K562 (cell line): Measurements from ENCODE around the gene CDC37. TPM values are rescaled to one million over a fixed set of nuclear protein-coding genes. Genes with fewer than 3 reads are reported as not detected.

ENCODE experiments used
- ATAC-seq: fragments of 200-7000 bp; cut with Tn5 transposase; 3 replicates; pipeline ENCODE4 v1.9.1; 2020; ENCODE audit warnings: moderate library complexity
- BruUV-seq: library from RNA; stranded (reverse); fragments of 400-500 nt; replicated peaks from 2 replicates; lab custom pipeline; 2021; lab: Mats Ljungman, UMichigan
- CTCF ChIA-PET: fragments of 300-600 bp; formaldehyde crosslinking; extraction: SDS; loops from one replicate; lab custom pipeline; 2021; ENCODE audit warnings: low intra/inter-chr PET ratio; lab: Yijun Ruan, JAX
- POLR2A ChIA-PET: fragments of 300-600, 350-650 bp; sonication (Branson Sonifier 250); formaldehyde crosslinking; extraction: SDS; loops from one replicate; lab custom pipeline; 2021; ENCODE audit warnings: antibody characterized with exemption, inconsistent platforms; lab: Yijun Ruan, JAX
- DNase-seq, 4 experiments: peaks; one replicate each; pipeline versions ENCODE4 v3.0.0 to v3.0.0-alpha.2; 2011 to 2018; ENCODE audit warnings: low spot score in 3 of 4, mixed read lengths in 3 of 4; ENCODE audit errors: extremely low read depth in 1 of 4
- FAIRE-seq: peaks from 2 replicates; lab custom pipeline; 2011; peaks lifted over from hg19 to GRCh38; lab: Jason Lieb, UNC
- H2AFZ ChIP-seq: 2 replicates; pipeline ENCODE4 v1.6.0; 2011; ENCODE audit warnings: low read depth, low read length, control low read depth, inconsistent platforms
- H3K27ac ChIP-seq: fragments of 200-600 bp; 3 replicates; pipeline ENCODE4 v1.8.0; 2011; ENCODE audit warnings: low read depth, mild to moderate bottlenecking, control low read depth, inconsistent platforms, low read length, moderate library complexity, mixed read lengths; ENCODE audit errors: extremely low read depth
- H3K27me3 ChIP-seq, 2 experiments: fragments of 300-600 bp in 1 of 2; 2 replicates in 1 of 2; 3 replicates in 1 of 2; pipeline versions ENCODE4 v1.6.0 to v1.8.0; 2011; ENCODE audit warnings: inconsistent platforms in 2 of 2, low read length in 2 of 2, mild to moderate bottlenecking in 1 of 2, mixed read lengths in 1 of 2, moderate library complexity in 1 of 2; ENCODE audit not compliant: control insufficient read depth in 2 of 2, insufficient read depth in 2 of 2
- H3K36me3 ChIP-seq: fragments of 300-600 bp; 3 replicates; pipeline ENCODE4 v1.8.0; 2011; ENCODE audit warnings: mild to moderate bottlenecking, low read length, inconsistent platforms; ENCODE audit not compliant: control insufficient read depth, insufficient read depth
- H3K4me1 ChIP-seq, 2 experiments: fragments of 200-600 bp in 1 of 2; replicated peaks in 1 of 2; 2 replicates in 1 of 2; 3 replicates in 1 of 2; pipeline versions ENCODE4 v1.5.1 to v1.8.0; 2011; ENCODE audit warnings: inconsistent platforms in 2 of 2, low read length in 2 of 2, mild to moderate bottlenecking in 1 of 2, mixed read lengths in 1 of 2, moderate library complexity in 1 of 2; ENCODE audit not compliant: control insufficient read depth in 2 of 2, insufficient read depth in 2 of 2
- H3K4me2 ChIP-seq: 2 replicates; pipeline ENCODE4 v1.6.1; 2011; ENCODE audit warnings: low read length, control low read depth, inconsistent platforms, mixed read lengths; ENCODE audit not compliant: insufficient read depth
- H3K4me3 ChIP-seq: fragments of 200-600 bp; sonication (generic), shearing (Covaris generic); 2 replicates; pipeline ENCODE4 v1.5.1; 2016; ENCODE audit warnings: control low read depth, inconsistent platforms
- H3K79me2 ChIP-seq: fragments of 200-600 bp; 3 replicates; pipeline ENCODE4 v1.8.0; 2011; ENCODE audit warnings: low read length, inconsistent platforms; ENCODE audit not compliant: control insufficient read depth, insufficient read depth
- H3K9ac ChIP-seq, 2 experiments: 2 replicates each; pipeline versions ENCODE4 v1.6.0 to v1.6.1; 2011; ENCODE audit warnings: low read depth in 2 of 2, low read length in 2 of 2, control low read depth in 1 of 2, inconsistent platforms in 1 of 2, mild to moderate bottlenecking in 1 of 2, mixed read lengths in 1 of 2; ENCODE audit not compliant: insufficient read depth in 1 of 2
- H3K9me1 ChIP-seq: one replicate; pipeline ENCODE4 v1.6.0; 2011; ENCODE audit warnings: inconsistent platforms, mild to moderate bottlenecking, low read length, moderate library complexity; ENCODE audit not compliant: control insufficient read depth, insufficient read depth
- H3K9me3 ChIP-seq: replicated peaks from 2 replicates; pipeline ENCODE4 v1.5.1; 2011; ENCODE audit warnings: low read depth, low read length, inconsistent platforms; ENCODE audit not compliant: control insufficient read depth, insufficient read depth
- H4K20me1 ChIP-seq: replicated peaks from 2 replicates; pipeline ENCODE4 v1.6.1; 2011; ENCODE audit warnings: low read length, inconsistent platforms, mixed read lengths; ENCODE audit not compliant: control insufficient read depth, insufficient read depth
- FUS ChIP-seq: fragments of 200-400 bp; formaldehyde crosslinking; optimal IDR thresholded peaks from 2 replicates; pipeline ENCODE3; 2017; ENCODE audit warnings: low read depth, low read length
- KAT8 ChIP-seq: fragments of 450-650 bp; IDR thresholded peaks from 2 replicates; pipeline ENCODE4 v1.6.1; 2016; ENCODE audit warnings: low read depth, mild to moderate bottlenecking
- POLR2G ChIP-seq: fragments of 200-400 bp; formaldehyde crosslinking; IDR thresholded peaks from 2 replicates; pipeline ENCODE4 v1.6.1; 2017; ENCODE audit warnings: low read depth, mild to moderate bottlenecking, antibody characterized with exemption, low read length, moderate library complexity
- RBFOX2 ChIP-seq: fragments of 200-400 bp; formaldehyde crosslinking; IDR thresholded peaks from 2 replicates; pipeline ENCODE4 v1.6.1; 2017; ENCODE audit warnings: low read depth, mild to moderate bottlenecking, low read length, moderate library complexity
- ZNF398 ChIP-seq: fragments of 250-450 bp; sonication (Bioruptor Pico); IDR thresholded peaks from 2 replicates; pipeline ENCODE4 v1.8.0; 2021; ENCODE audit warnings: moderate library complexity, mild to moderate bottlenecking, inconsistent platforms
- WGBS: fragments of 100-300 bp; shearing (Covaris generic); methylation state at CpG from one replicate; pipeline ENCODE4 v1.1.6; 2016; ENCODE audit warnings: low coverage, mixed read lengths; ENCODE audit not compliant: insufficient coverage; ENCODE audit errors: missing lambda C conversion rate; 5-methylcytosine and 5-hydroxymethylcytosine counted together
- in situ Hi-C: fragments of 300-500 bp; cut with MboI; formaldehyde crosslinking; loops from 4 replicates; pipeline ENCODE4 v1.15.0; 2018; ENCODE audit warnings: inconsistent platforms, mixed read lengths
- intact Hi-C: fragments of 100-400 bp; cut with micrococcal nuclease; formaldehyde crosslinking; loops from 2 replicates; pipeline ENCODE4 v1.14.2; 2022
- polyA plus RNA-seq, 8 experiments: library from polyadenylated mRNA; depleted of rRNA in 4 of 8; stranded (reverse) in 5 of 8; unstranded in 3 of 8; fragments of >200 nt; fragmentation: Nextera tagmentation in 2 of 8; fragmentation: Illumina TruSeq in 1 of 8; extraction: Ambion mirVana in 2 of 8; extraction: Trizol in 1 of 8; gene quantifications; 2 replicates each; pipeline versions ENCODE4 v1.2.1 to v1.2.3, GENCODE V29; 2011 to 2014; ENCODE audit warnings: inconsistent platforms in 1 of 8, missing spikeins in 1 of 8
- total RNA-seq, 7 experiments: library from RNA; depleted of rRNA in 6 of 7; stranded (reverse); fragments of >200 nt in 6 of 7; fragmentation: Illumina TruSeq in 2 of 7; extraction: Trizol in 2 of 7; gene quantifications; 2 replicates each; pipeline versions ENCODE4 v1.2.1 to v1.2.3, GENCODE V29; 2011 to 2021; ENCODE audit warnings: low replicate concordance in 1 of 7

The CDC37 gene
- total and polyA plus RNA-seq, 9 of the 15 experiments (the other 6 are each of a cell fraction or from before 2014, with no cell fraction given) = 6.6 to 538 (median 227) TPM

GRCh38 chr19:10365518-10365917 lies 37.8 kb downstream of the CDC37 start (continued):
- TF ChIP-seq ZNF398 (CRISPR knock-in tag) (no peak), POLR2G (peak; percentile 50), KAT8 (no peak)

- in situ Hi-C loops = no loop called here
- Histone ChIP-seq H3K27ac (no peak overlapping the region), H4K20me1 (no peaks in the 10 kb centered on the region), H3K9me3 (no peaks in the 10 kb centered on the region), H3K9ac (no peak overlapping the region), H3K4me3 (no peak overlapping the region), H3K9me1 (no peaks in the 10 kb centered on the region), H2AFZ (no peak overlapping the region), H3K27me3 (no peaks in the 10 kb centered on the region), H3K79me2 (no peaks in the 10 kb centered on the region), H3K4me1 (peaks cover 0 to 17% of the 10 kb centered on the region in 2 experiments; a peak in 1 of 5 replicates), H3K36me3 (peaks cover 85% of the 10 kb centered on the region), H3K4me2 (no peak overlapping the region)
- POLR2A ChIA-PET = interaction anchor here (0.6 kb wide), 1 partner anchor 75 kb away, joined by 3 read pairs; the partner anchor contains the start of gene ICAM5
- DNase-seq (peak in 1 of 4 experiments; percentile 11), FAIRE-seq (no peak), ATAC-seq (no peak)
- 94% methylated on average over 19 of the region's 19 CpGs for WGBS
- CTCF ChIA-PET = no interaction called here
- no TSS peak for BruUV-seq
- intact Hi-C loops = no loop called here
- no peak for TF ChIP-seq FUS
- TF ChIP-seq POLR2G = peak; percentile 57
- peak; percentile 7; the same call in 1 of the 2 replicates for TF ChIP-seq RBFOX2
Observed at GRCh38 chr19:10364644-10365043, 38.7 kb downstream of the CDC37 start.
